A673 (cell line): ENCODE measurements around the gene MORN3.

Source experiments
- EZH2 ChIP-seq: fragments of 200-600 bp; sonication (generic); IDR thresholded peaks from 2 replicates; pipeline ENCODE4 v1.6.1; 2017; ENCODE audit warnings: borderline replicate concordance, low read depth, mild to moderate bottlenecking, mixed read lengths, antibody characterized with exemption, low read length; ENCODE audit not compliant: poor library complexity, severe bottlenecking
- TF ChIP-seq, protein P1 (sequence below): fragments of 300-800, 200-600 bp; sonication (generic); conservative IDR thresholded peaks from 2 replicates; pipeline ENCODE4 v1.5.1; 2017; ENCODE audit warnings: low read depth, mild to moderate bottlenecking, antibody characterized with exemption, low read length, moderate library complexity, mixed read lengths

GRCh38 chr12:121705514-121705913 lies 36.1 kb upstream of the MORN3 start:
- TF ChIP-seq, protein P1, sequence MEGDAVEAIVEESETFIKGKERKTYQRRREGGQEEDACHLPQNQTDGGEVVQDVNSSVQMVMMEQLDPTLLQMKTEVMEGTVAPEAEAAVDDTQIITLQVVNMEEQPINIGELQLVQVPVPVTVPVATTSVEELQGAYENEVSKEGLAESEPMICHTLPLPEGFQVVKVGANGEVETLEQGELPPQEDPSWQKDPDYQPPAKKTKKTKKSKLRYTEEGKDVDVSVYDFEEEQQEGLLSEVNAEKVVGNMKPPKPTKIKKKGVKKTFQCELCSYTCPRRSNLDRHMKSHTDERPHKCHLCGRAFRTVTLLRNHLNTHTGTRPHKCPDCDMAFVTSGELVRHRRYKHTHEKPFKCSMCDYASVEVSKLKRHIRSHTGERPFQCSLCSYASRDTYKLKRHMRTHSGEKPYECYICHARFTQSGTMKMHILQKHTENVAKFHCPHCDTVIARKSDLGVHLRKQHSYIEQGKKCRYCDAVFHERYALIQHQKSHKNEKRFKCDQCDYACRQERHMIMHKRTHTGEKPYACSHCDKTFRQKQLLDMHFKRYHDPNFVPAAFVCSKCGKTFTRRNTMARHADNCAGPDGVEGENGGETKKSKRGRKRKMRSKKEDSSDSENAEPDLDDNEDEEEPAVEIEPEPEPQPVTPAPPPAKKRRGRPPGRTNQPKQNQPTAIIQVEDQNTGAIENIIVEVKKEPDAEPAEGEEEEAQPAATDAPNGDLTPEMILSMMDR, result no peak
- TF ChIP-seq EZH2, result no peak
